Endothelial cell of umbilical vein (primary cell): Measurements from ENCODE around the gene SLC38A8. TPM values are rescaled to one million over a fixed set of nuclear protein-coding genes. Genes with fewer than 3 reads are reported as not detected.

Experiments used
- BruUV-seq: library from RNA; stranded (reverse); fragments of 400-500 nt; replicated peaks from 2 replicates; lab custom pipeline; 2021; lab: Mats Ljungman, UMichigan
- CTCF ChIA-PET: fragments of 300-600, 350-600 bp; sonication (Branson Sonifier 250); formaldehyde crosslinking; loops from one replicate; lab custom pipeline; 2021; ENCODE audit warnings: antibody characterized with exemption, inconsistent platforms; lab: Charles Lee
- POLR2A ChIA-PET: fragments of 300-600, 350-600 bp; sonication (Branson Sonifier 250); formaldehyde crosslinking; loops from one replicate; lab custom pipeline; 2021; ENCODE audit warnings: antibody characterized with exemption, inconsistent platforms; lab: Charles Lee
- DNase-seq: peaks from one replicate; pipeline ENCODE4 v3.0.0-alpha.2; 2011; ENCODE audit warnings: low read depth, low spot score
- FAIRE-seq: peaks from 2 replicates; lab custom pipeline; 2011; peaks lifted over from hg19 to GRCh38; lab: Jason Lieb, UNC
- H2AFZ ChIP-seq: 2 replicates; pipeline ENCODE4 v1.6.0; 2012; ENCODE audit warnings: low read depth, low read length, control low read depth, inconsistent platforms
- H3K27ac ChIP-seq: 2 replicates; pipeline ENCODE4 v1.5.1; 2011; ENCODE audit warnings: low read depth, mild to moderate bottlenecking, control low read depth, low read length, moderate library complexity; ENCODE audit not compliant: insufficient read depth
- H3K27me3 ChIP-seq, 2 experiments: 2 replicates each; pipeline versions ENCODE4 v1.6.0 to v1.6.1; 2011; ENCODE audit warnings: low read length in 2 of 2, mixed read lengths in 1 of 2; ENCODE audit not compliant: control insufficient read depth in 2 of 2, insufficient read depth in 2 of 2
- H3K36me3 ChIP-seq, 2 experiments: 2 replicates in 1 of 2; 3 replicates in 1 of 2; pipeline ENCODE4 v1.5.1; 2011; ENCODE audit warnings: low read length in 2 of 2, mild to moderate bottlenecking in 1 of 2, moderate library complexity in 1 of 2; ENCODE audit not compliant: control insufficient read depth in 2 of 2, insufficient read depth in 2 of 2; ENCODE audit errors: extremely low read depth in 1 of 2
- H3K4me1 ChIP-seq: 3 replicates; pipeline ENCODE4 v1.5.1; 2011; ENCODE audit warnings: mild to moderate bottlenecking, low read length; ENCODE audit not compliant: control insufficient read depth, insufficient read depth; ENCODE audit errors: extremely low read depth
- H3K4me2 ChIP-seq: 2 replicates; pipeline ENCODE4 v1.6.1; 2011; ENCODE audit warnings: low read length, control low read depth, mixed read lengths; ENCODE audit not compliant: insufficient read depth
- H3K4me3 ChIP-seq, 3 experiments: fragments of 200-600 bp in 1 of 3; sonication (generic), shearing (Covaris generic) in 1 of 3; replicated peaks in 1 of 3; 2 replicates each; pipeline ENCODE4 v1.5.1; 2011 to 2016; ENCODE audit warnings: control low read depth in 3 of 3, low read length in 3 of 3, mild to moderate bottlenecking in 2 of 3, inconsistent platforms in 1 of 3, low read depth in 1 of 3, moderate library complexity in 1 of 3; ENCODE audit not compliant: insufficient read depth in 1 of 3
- H3K79me2 ChIP-seq: 2 replicates; pipeline ENCODE4 v1.6.0; 2012; ENCODE audit warnings: low read length, inconsistent platforms; ENCODE audit not compliant: control insufficient read depth, insufficient read depth
- H3K9ac ChIP-seq: replicated peaks from 2 replicates; pipeline ENCODE3; 2011; ENCODE audit warnings: low read length, control low read depth; ENCODE audit not compliant: insufficient read depth; ENCODE audit errors: extremely low read depth
- H3K9me1 ChIP-seq: replicated peaks from 3 replicates; pipeline ENCODE4 v1.6.0; 2011; ENCODE audit warnings: mild to moderate bottlenecking, low read length; ENCODE audit not compliant: control insufficient read depth, insufficient read depth; ENCODE audit errors: extremely low read depth
- H3K9me3 ChIP-seq: replicated peaks from 2 replicates; pipeline ENCODE4 v1.5.1; 2012; ENCODE audit warnings: low read length, inconsistent platforms; ENCODE audit not compliant: control insufficient read depth, insufficient read depth
- H4K20me1 ChIP-seq: replicated peaks from 2 replicates; pipeline ENCODE3; 2011; ENCODE audit warnings: mild to moderate bottlenecking, low read length; ENCODE audit not compliant: control insufficient read depth, insufficient read depth; ENCODE audit errors: extremely low read depth
- EZH2 ChIP-seq: IDR thresholded peaks from 2 replicates; pipeline ENCODE4 v1.6.1; 2012; ENCODE audit warnings: borderline replicate concordance, low read depth, mild to moderate bottlenecking, moderate library complexity, low read length, inconsistent platforms; ENCODE audit not compliant: severe bottlenecking
- FOS ChIP-seq: IDR thresholded peaks from 2 replicates; pipeline ENCODE4 v1.6.1; 2011; ENCODE audit warnings: mild to moderate bottlenecking, low read length, moderate library complexity, borderline replicate concordance; ENCODE audit not compliant: insufficient read depth
- GATA2 ChIP-seq: IDR thresholded peaks from 2 replicates; pipeline ENCODE4 v1.7.0; 2011; ENCODE audit warnings: low read depth, mild to moderate bottlenecking, moderate library complexity, mixed read lengths, low read length; ENCODE audit not compliant: insufficient read length, insufficient read depth
- JUN ChIP-seq: IDR thresholded peaks from 2 replicates; pipeline ENCODE4 v1.6.1; 2011; ENCODE audit warnings: borderline replicate concordance, low read depth; ENCODE audit not compliant: insufficient read length, insufficient read depth
- MAX ChIP-seq: IDR thresholded peaks from 2 replicates; pipeline ENCODE4 v1.6.1; 2011; ENCODE audit not compliant: insufficient read depth, insufficient read length
- MYC ChIP-seq: IDR thresholded peaks from one replicate; pipeline ENCODE4 v1.6.1; 2011; ENCODE audit warnings: mild to moderate bottlenecking, low read depth, low read length
- POLR2A ChIP-seq: IDR thresholded peaks from 2 replicates; pipeline ENCODE4 v1.6.1; 2012; ENCODE audit warnings: low read depth, mild to moderate bottlenecking, control low read depth, low read length
- POLR2AphosphoS5 ChIP-seq: IDR thresholded peaks from 2 replicates; pipeline ENCODE4 v1.6.1; 2012; ENCODE audit warnings: low read depth, mild to moderate bottlenecking, control low read depth, low read length, moderate library complexity; ENCODE audit not compliant: insufficient read depth
- dilution Hi-C: fragments of 300-500 bp; cut with MboI; formaldehyde crosslinking; loops from one replicate; pipeline ENCODE4 v1.15.0; 2019; ENCODE audit warnings: low sequenced_read_pairs; ENCODE audit not compliant: extremely low pct_ligation_motif_present
- intact Hi-C: fragments of 100-400 bp; cut with micrococcal nuclease; formaldehyde crosslinking; loops from one replicate; pipeline ENCODE4 v1.10.0; 2022
- polyA plus RNA-seq, 4 experiments: library from polyadenylated mRNA; depleted of rRNA in 3 of 4; stranded (reverse) in 3 of 4; unstranded in 1 of 4; fragments of >200 nt; gene quantifications; 2 replicates each; pipeline versions ENCODE4 v1.2.1 to v1.2.3, GENCODE V29; 2011 to 2012; ENCODE audit warnings: missing spikeins in 1 of 4
- total RNA-seq: library from RNA; stranded (reverse); gene quantifications from 2 replicates; pipeline ENCODE4 v1.2.3, GENCODE V29; 2021
- TF ChIP-seq, protein P1 (sequence below), 2 donors: IDR thresholded peaks; 1 replicate in 1 of 2; 2 replicates in 1 of 2; pipeline ENCODE4 v1.5.1; 2011; ENCODE audit warnings: low read length in 2 of 2, mild to moderate bottlenecking in 2 of 2, moderate library complexity in 2 of 2, control low read depth in 1 of 2, inconsistent platforms in 1 of 2, low read depth in 1 of 2; ENCODE audit not compliant: insufficient read depth in 1 of 2; ENCODE audit errors: extremely low read depth in 1 of 2

The SLC38A8 gene
- total and polyA plus RNA-seq, 2 donors (not counting 3 experiments of a cell fraction or from before 2014, with no cell fraction given), result not detected

GRCh38 chr16:84018710-84019109 is 23.9 kb downstream of the SLC38A8 start:
- Histone ChIP-seq H3K9me1 (no peaks in the 10 kb centered on the region), H4K20me1 (no peaks in the 10 kb centered on the region), H3K4me1 (no peaks in the 10 kb centered on the region), H3K79me2 (no peaks in the 10 kb centered on the region), H3K4me3 (no peak overlapping the region), H3K4me2 (no peak overlapping the region), H3K27me3 (no peaks in the 10 kb centered on the region), H3K9ac (no peak overlapping the region), H3K36me3 (no peaks in the 10 kb centered on the region), H3K27ac (no peak overlapping the region), H3K9me3 (no peaks in the 10 kb centered on the region), H2AFZ (no peak overlapping the region)
- ChIA-PET POLR2A (no interaction called here), CTCF (interaction anchor here (0.7 kb wide), 1 partner anchor 62 kb away, joined by 3 read pairs; no protein-coding TSS in a partner anchor)
- DNase-seq (no peak), FAIRE-seq (no peak)
- intact Hi-C loops, result no loop called here
- dilution Hi-C loops, result no loop called here
- BruUV-seq, result no TSS peak
- TF ChIP-seq JUN, result no peak
- TF ChIP-seq, protein P1, sequence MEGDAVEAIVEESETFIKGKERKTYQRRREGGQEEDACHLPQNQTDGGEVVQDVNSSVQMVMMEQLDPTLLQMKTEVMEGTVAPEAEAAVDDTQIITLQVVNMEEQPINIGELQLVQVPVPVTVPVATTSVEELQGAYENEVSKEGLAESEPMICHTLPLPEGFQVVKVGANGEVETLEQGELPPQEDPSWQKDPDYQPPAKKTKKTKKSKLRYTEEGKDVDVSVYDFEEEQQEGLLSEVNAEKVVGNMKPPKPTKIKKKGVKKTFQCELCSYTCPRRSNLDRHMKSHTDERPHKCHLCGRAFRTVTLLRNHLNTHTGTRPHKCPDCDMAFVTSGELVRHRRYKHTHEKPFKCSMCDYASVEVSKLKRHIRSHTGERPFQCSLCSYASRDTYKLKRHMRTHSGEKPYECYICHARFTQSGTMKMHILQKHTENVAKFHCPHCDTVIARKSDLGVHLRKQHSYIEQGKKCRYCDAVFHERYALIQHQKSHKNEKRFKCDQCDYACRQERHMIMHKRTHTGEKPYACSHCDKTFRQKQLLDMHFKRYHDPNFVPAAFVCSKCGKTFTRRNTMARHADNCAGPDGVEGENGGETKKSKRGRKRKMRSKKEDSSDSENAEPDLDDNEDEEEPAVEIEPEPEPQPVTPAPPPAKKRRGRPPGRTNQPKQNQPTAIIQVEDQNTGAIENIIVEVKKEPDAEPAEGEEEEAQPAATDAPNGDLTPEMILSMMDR (IDR thresholded peaks at IDR 0.05; ENCODE audit: extremely low read depth in 1 of 2, insufficient read depth in 1 of 2, low read depth in 1 of 2, low read length in 2 of 2), result no peak
- no peak for TF ChIP-seq EZH2
- no peak for TF ChIP-seq MYC
- TF ChIP-seq FOS, result no peak
- no peak for TF ChIP-seq POLR2AphosphoS5

- no TSS peak for BruUV-seq
- no peaks in the 10 kb centered on the region for H3K9me3 ChIP-seq
- intact Hi-C loops, result no loop called here
- no peak overlapping the region for H3K4me3 ChIP-seq
- TF ChIP-seq, protein P1 (IDR thresholded peaks at IDR 0.05; ENCODE audit: extremely low read depth in 1 of 2, insufficient read depth in 1 of 2, low read depth in 1 of 2, low read length in 2 of 2), result no peak
- TF ChIP-seq MYC (no peak), EZH2 (no peak), JUN (no peak), FOS (no peak), POLR2A (no peak), POLR2AphosphoS5 (no peak), GATA2 (no peak), MAX (no peak)
- dilution Hi-C loops, result no loop called here
- ChIA-PET CTCF (no interaction called here), POLR2A (interaction anchor here (0.6 kb wide), 1 partner anchor 24 kb away, joined by 3 read pairs; no protein-coding TSS in a partner anchor)
- FAIRE-seq (no peak), DNase-seq (no peak)
- no peak overlapping the region for H3K27ac ChIP-seq
- H3K4me2 ChIP-seq, result no peak overlapping the region
- H3K79me2 ChIP-seq, result no peaks in the 10 kb centered on the region
- no peaks in the 10 kb centered on the region for H3K27me3 ChIP-seq
- no peaks in the 10 kb centered on the region for H3K36me3 ChIP-seq
- no peaks in the 10 kb centered on the region for H3K4me1 ChIP-seq
- H2AFZ ChIP-seq, result no peak overlapping the region
- no peaks in the 10 kb centered on the region for H4K20me1 ChIP-seq
- no peaks in the 10 kb centered on the region for H3K9me1 ChIP-seq
- no peak overlapping the region for H3K9ac ChIP-seq
These were observed 26.1 kb downstream of the SLC38A8 start for GRCh38 chr16:84016477-84016876.
